WI38 (cell line): ENCODE measurements around the gene LIX1.

Source experiments
- H3K4me3 ChIP-seq: 2 replicates; pipeline ENCODE4 v1.5.1; 2011; ENCODE audit warnings: low read depth, mild to moderate bottlenecking, control low read depth, low read length
- TF ChIP-seq, protein P1 (sequence below): IDR thresholded peaks from 2 replicates; pipeline ENCODE4 v1.5.1; 2012; ENCODE audit warnings: low read depth, mild to moderate bottlenecking, control low read depth, low read length

LIX1 gene

DNA sequence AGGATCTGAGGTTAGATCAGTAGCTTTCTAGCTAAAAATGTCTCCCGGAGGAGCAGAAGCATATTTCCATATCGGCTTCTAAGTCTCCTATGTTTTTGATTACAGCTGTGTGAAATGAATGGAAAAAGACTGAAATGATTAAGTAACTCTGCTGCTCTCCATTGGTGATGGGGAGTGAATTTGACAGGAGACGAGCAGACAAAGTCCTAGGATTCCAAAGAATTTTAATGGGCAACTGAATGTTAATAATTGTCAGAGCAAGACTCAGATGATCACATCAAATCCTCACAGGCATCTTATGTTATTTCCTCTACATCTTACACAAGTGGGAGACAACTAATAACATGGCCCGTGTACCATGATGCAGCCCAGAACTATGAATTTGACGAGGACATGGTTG lies 66.8 kb downstream of the LIX1 start:
- TF ChIP-seq, protein P1, sequence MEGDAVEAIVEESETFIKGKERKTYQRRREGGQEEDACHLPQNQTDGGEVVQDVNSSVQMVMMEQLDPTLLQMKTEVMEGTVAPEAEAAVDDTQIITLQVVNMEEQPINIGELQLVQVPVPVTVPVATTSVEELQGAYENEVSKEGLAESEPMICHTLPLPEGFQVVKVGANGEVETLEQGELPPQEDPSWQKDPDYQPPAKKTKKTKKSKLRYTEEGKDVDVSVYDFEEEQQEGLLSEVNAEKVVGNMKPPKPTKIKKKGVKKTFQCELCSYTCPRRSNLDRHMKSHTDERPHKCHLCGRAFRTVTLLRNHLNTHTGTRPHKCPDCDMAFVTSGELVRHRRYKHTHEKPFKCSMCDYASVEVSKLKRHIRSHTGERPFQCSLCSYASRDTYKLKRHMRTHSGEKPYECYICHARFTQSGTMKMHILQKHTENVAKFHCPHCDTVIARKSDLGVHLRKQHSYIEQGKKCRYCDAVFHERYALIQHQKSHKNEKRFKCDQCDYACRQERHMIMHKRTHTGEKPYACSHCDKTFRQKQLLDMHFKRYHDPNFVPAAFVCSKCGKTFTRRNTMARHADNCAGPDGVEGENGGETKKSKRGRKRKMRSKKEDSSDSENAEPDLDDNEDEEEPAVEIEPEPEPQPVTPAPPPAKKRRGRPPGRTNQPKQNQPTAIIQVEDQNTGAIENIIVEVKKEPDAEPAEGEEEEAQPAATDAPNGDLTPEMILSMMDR: no peak
- H3K4me3 ChIP-seq: no peak overlapping the region

DNA sequence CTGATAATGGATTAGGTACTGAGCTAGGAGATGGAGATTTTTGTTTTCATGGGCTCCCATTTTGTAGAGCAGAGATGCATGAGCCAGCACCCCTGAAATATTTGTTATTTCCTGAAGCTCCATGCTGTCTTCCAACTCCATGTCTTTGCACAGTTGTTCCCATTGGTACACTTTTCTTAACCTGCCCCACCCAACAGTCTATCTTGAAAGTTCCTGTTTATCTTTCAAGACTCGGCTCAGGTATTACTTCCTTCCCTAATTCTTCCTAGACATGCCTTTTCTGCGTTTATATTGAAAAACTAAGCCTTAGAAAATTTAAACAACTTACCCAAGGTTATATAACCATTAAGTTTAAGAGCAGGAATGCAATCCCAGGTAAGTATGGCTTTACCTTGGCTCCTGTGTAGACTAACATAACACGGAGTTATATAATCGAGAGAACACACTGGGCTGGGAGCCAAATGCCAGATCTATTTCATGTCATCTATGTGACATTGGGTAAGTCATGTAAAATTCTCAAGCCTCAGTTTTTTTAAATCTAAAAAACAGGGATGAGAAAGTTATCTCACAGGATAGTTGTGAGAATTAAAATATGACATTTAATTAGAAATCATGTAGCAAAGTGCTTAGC lies 67.4 kb downstream of the LIX1 start:
- TF ChIP-seq, protein P1: no peak
- H3K4me3 ChIP-seq: no peak overlapping the region

DNA sequence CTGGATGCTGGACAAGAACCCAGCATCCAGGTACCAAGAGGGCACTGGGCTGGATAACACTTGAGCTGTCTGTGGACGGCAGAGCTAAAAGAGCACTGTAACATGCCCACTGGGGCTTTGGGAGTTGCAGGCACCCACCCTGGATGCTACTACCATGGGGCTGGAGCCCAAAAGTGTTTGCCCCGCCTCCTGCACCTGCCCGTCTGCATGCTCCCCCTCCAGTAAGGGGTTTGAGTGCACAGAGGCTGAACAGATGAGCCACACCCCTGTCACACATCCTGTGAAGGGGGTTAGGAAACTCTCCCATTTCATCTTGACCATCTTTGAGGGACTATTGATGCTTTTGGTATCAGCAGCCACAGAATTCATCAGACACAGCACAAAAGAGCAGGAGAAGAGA lies 69.0 kb downstream of the LIX1 start:
- TF ChIP-seq, protein P1: no peak
- H3K4me3 ChIP-seq: no peak overlapping the region

DNA sequence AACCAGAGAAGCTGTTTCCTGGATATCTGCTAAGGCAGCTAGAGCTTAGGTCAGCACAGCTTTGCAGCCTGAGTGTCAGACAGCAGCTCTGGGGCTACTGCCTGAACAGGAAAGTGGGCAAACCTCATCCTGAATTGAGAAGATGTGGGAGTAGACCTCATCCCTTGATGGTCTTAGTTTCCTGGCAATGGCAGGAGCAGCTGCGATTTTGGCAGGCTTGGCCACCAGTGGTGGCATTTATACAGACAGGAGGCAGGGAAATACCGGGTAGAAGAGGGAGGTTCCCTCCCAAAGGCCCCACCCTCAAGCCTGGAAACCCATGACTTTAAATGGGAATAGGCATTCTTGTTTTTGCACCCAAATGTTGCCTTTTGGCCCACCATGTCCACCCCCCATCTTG lies 69.7 kb downstream of the LIX1 start:
- TF ChIP-seq, protein P1: no peak
- no peak overlapping the region for H3K4me3 ChIP-seq

DNA sequence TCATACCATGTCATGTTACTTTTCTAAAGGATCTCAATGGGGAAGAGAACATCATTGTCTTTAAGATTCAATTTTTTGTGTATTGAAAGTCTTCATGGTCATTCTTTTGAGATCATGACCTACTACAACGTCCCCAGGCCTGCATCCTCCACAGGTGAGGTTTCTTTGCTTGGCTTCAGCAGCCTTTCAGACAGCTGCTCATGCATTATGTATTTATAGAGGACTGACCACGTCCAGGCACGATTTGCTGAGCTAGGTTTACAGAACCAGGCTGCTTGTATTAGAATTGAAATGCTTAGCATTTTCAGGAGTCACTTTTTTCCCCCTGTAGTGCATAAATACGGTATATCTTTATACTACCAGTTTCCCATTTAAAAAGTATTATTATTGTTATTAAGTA lies 70.4 kb downstream of the LIX1 start:
- no peak overlapping the region for H3K4me3 ChIP-seq
- TF ChIP-seq, protein P1: no peak

DNA sequence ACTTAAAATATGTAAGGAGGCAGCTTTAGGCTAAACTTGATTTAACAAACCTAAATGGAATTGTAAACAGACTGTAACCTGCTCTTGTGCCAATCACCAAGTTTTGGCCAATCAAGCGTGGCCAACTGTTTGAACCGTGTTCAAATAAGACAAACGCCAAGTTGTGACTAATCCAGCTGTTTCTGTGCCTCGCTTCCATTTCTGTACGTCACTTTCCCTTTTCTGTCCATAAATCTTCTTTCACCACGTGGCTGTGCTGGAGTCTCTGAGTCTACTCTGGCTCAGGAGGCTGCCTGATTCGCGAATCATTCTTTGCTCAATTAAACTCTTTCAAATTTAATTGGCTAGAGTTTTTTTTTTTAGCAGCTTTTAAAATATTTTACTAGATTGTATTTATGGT lies 71.3 kb downstream of the LIX1 start:
- TF ChIP-seq, protein P1: no peak
- H3K4me3 ChIP-seq: no peak overlapping the region

DNA sequence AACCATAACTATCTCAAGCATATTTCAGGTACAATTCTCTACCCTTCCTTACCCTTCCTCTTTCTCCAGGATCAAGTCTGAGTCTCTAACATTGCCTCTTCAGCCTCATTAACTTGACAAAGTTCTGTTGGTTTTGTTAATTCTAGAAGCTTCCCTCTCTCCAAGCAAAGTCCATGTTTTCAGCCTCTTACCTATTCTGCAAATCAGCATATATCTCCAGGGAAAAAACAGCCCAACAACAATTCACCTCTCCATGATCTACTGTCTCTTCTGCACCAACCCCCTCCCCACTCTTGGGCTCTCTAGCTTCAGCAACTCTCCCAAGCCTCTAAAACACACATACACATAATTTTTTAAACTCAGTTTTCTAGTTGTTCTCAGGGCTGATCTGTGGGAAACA lies 72.2 kb downstream of the LIX1 start:
- TF ChIP-seq, protein P1: no peak
- H3K4me3 ChIP-seq: no peak overlapping the region
